ENCODE results near the gene SYTL5. TPM values are rescaled to one million over a fixed set of nuclear protein-coding genes. Genes with fewer than 3 reads are reported as not detected.

SYTL5 gene
- total RNA-seq, 1 experiment from 2014 or later, result 0.04 TPM

GRCh38 chrX:38127961-38128360 lies 121.6 kb downstream of the SYTL5 start:
- Histone ChIP-seq H3K79me2 (ENCODE audit: low read length) (no peaks in the 10 kb centered on the region), H3K4me3 (ENCODE audit: low read length) (no peak overlapping the region), H3K4me2 (ENCODE audit: low read length) (no peak overlapping the region), H3K36me3 (ENCODE audit: low read depth, low read length) (no peaks in the 10 kb centered on the region), H3K9me3 (ENCODE audit: low read length) (no peaks in the 10 kb centered on the region), H2AFZ (ENCODE audit: low read length) (no peak overlapping the region), H3K9ac (ENCODE audit: low read length) (no peak overlapping the region), H4K20me1 (ENCODE audit: low read length) (no peaks in the 10 kb centered on the region), H3K4me1 (ENCODE audit: insufficient read depth, low read length) (no peaks in the 10 kb centered on the region), H3K27me3 (ENCODE audit: low read length) (no peaks in the 10 kb centered on the region), H3K9me2 (replicated peaks; ENCODE audit: low read length) (no peaks in the 10 kb centered on the region), H3F3A (ENCODE audit: low read length, unreplicated experiment) (no peaks in the 10 kb centered on the region), H3K27ac (ENCODE audit: low read length) (no peak overlapping the region)
- DNase-seq (no peak), ATAC-seq (no peak)
- TF ChIP-seq EZH2 (IDR thresholded peaks at IDR 0.05; ENCODE audit: low read length, unreplicated experiment), result no peak
- TF ChIP-seq EZH2phosphoT487 (IDR thresholded peaks at IDR 0.05; ENCODE audit: borderline replicate concordance, low read length), result no peak
- TF ChIP-seq CTCF (conservative IDR thresholded peaks at IDR 0.05; ENCODE audit: low read depth, low read length), result no peak
- ChIA-PET POLR2A (ENCODE audit: unreplicated experiment) (no interaction called here), CTCF (no interaction called here)
- BruUV-seq (replicated peaks), result no TSS peak
- intact Hi-C loops (cut with micrococcal nuclease), result no loop called here

- TF ChIP-seq CTCF (conservative IDR thresholded peaks at IDR 0.05; ENCODE audit: low read depth, low read length) (no peak), EZH2 (IDR thresholded peaks at IDR 0.05; ENCODE audit: low read length, unreplicated experiment) (no peak), EZH2phosphoT487 (IDR thresholded peaks at IDR 0.05; ENCODE audit: borderline replicate concordance, low read length) (no peak)
- CTCF ChIA-PET, result no interaction called here
- Histone ChIP-seq H3K9me2 (replicated peaks; ENCODE audit: low read length) (no peaks in the 10 kb centered on the region), H3F3A (ENCODE audit: low read length, unreplicated experiment) (no peaks in the 10 kb centered on the region), H3K27ac (ENCODE audit: low read length) (no peak overlapping the region), H3K27me3 (ENCODE audit: low read length) (no peaks in the 10 kb centered on the region), H2AFZ (ENCODE audit: low read length) (no peak overlapping the region), H3K4me1 (ENCODE audit: insufficient read depth, low read length) (no peaks in the 10 kb centered on the region), H3K79me2 (ENCODE audit: low read length) (no peaks in the 10 kb centered on the region), H4K20me1 (ENCODE audit: low read length) (no peaks in the 10 kb centered on the region), H3K4me2 (ENCODE audit: low read length) (no peak overlapping the region), H3K36me3 (ENCODE audit: low read depth, low read length) (no peaks in the 10 kb centered on the region), H3K4me3 (ENCODE audit: low read length) (no peak overlapping the region), H3K9ac (ENCODE audit: low read length) (no peak overlapping the region), H3K9me3 (ENCODE audit: low read length) (no peaks in the 10 kb centered on the region)
- no peak for DNase-seq
- ATAC-seq, result no peak
- BruUV-seq (replicated peaks), result no TSS peak
- intact Hi-C loops (cut with micrococcal nuclease), result no loop called here
- POLR2A ChIA-PET (ENCODE audit: unreplicated experiment), result no interaction called here
Measured at GRCh38 chrX:38129366-38129765, 123.0 kb downstream of the SYTL5 start.

- POLR2A ChIA-PET (ENCODE audit: unreplicated experiment), result no interaction called here
- no peaks in the 10 kb centered on the region for H3K9me2 ChIP-seq (replicated peaks; ENCODE audit: low read length)
- no peak for DNase-seq
- TF ChIP-seq EZH2 (IDR thresholded peaks at IDR 0.05; ENCODE audit: low read length, unreplicated experiment) (no peak), CTCF (conservative IDR thresholded peaks at IDR 0.05; ENCODE audit: low read depth, low read length) (no peak), EZH2phosphoT487 (IDR thresholded peaks at IDR 0.05; ENCODE audit: borderline replicate concordance, low read length) (no peak)
- CTCF ChIA-PET, result no interaction called here
- H3K9ac ChIP-seq (ENCODE audit: low read length), result no peak overlapping the region
- H3K27ac ChIP-seq (ENCODE audit: low read length), result no peak overlapping the region
- H3K4me1 ChIP-seq (ENCODE audit: insufficient read depth, low read length), result no peaks in the 10 kb centered on the region
- no peak overlapping the region for H2AFZ ChIP-seq (ENCODE audit: low read length)
- no peaks in the 10 kb centered on the region for H3K36me3 ChIP-seq (ENCODE audit: low read depth, low read length)
- no peaks in the 10 kb centered on the region for H4K20me1 ChIP-seq (ENCODE audit: low read length)
- no peaks in the 10 kb centered on the region for H3K27me3 ChIP-seq (ENCODE audit: low read length)
- H3K4me3 ChIP-seq (ENCODE audit: low read length), result no peak overlapping the region
- H3K9me3 ChIP-seq (ENCODE audit: low read length), result no peaks in the 10 kb centered on the region
- BruUV-seq (replicated peaks), result no TSS peak
- H3K79me2 ChIP-seq (ENCODE audit: low read length), result no peaks in the 10 kb centered on the region
- no peaks in the 10 kb centered on the region for H3F3A ChIP-seq (ENCODE audit: low read length, unreplicated experiment)
- intact Hi-C loops (cut with micrococcal nuclease), result no loop called here
- no peak for ATAC-seq
- no peak overlapping the region for H3K4me2 ChIP-seq (ENCODE audit: low read length)
Measured at GRCh38 chrX:38138157-38138891, 132.0 kb downstream of the SYTL5 start.
